H1 (cell line): ENCODE results near the gene CLN6. TPM values are rescaled to one million over a fixed set of nuclear protein-coding genes. Genes with fewer than 3 reads are reported as not detected.

ENCODE experiments used
- CTCF ChIA-PET: fragments of 300-600 bp; sonication (Branson Sonifier 250); formaldehyde crosslinking; loops from one replicate; lab custom pipeline; 2021; ENCODE audit not compliant: partially characterized antibody; lab: Charles Lee
- POLR2A ChIA-PET: fragments of 300-600 bp; sonication (Branson Sonifier 250); formaldehyde crosslinking; loops from one replicate; lab custom pipeline; 2021; ENCODE audit warnings: inconsistent platforms; ENCODE audit not compliant: partially characterized antibody; lab: Charles Lee
- DNase-seq, 2 experiments: peaks; one replicate each; pipeline versions ENCODE4 v3.0.0 to v3.0.0-alpha.2; 2010 to 2022; ENCODE audit warnings: low spot score in 2 of 2, low read depth in 1 of 2, mixed read lengths in 1 of 2
- FAIRE-seq: peaks from 2 replicates; lab custom pipeline; 2011; peaks lifted over from hg19 to GRCh38; lab: Jason Lieb, UNC
- H2AFZ ChIP-seq: 2 replicates; pipeline ENCODE4 v1.8.1; 2012; ENCODE audit warnings: low read length, inconsistent platforms
- H2AK5ac ChIP-seq: 2 replicates; pipeline ENCODE4 v1.6.1; 2013; ENCODE audit warnings: low read depth, low read length
- H2BK120ac ChIP-seq: replicated peaks from 2 replicates; pipeline ENCODE3; 2013; ENCODE audit warnings: low read depth, low read length, inconsistent platforms
- H2BK12ac ChIP-seq: 2 replicates; pipeline ENCODE4 v1.6.1; 2013; ENCODE audit warnings: low read depth, low read length
- H2BK15ac ChIP-seq: 2 replicates; pipeline ENCODE4 v1.6.1; 2013; ENCODE audit warnings: low read length
- H2BK20ac ChIP-seq: 2 replicates; pipeline ENCODE4 v1.6.1; 2013; ENCODE audit warnings: low read length
- H2BK5ac ChIP-seq: 2 replicates; pipeline ENCODE4 v1.6.1; 2013; ENCODE audit warnings: low read depth, low read length
- H3K14ac ChIP-seq: 2 replicates; pipeline ENCODE4 v1.6.1; 2013; ENCODE audit warnings: inconsistent platforms; ENCODE audit not compliant: insufficient read length
- H3K18ac ChIP-seq: 2 replicates; pipeline ENCODE4 v1.6.1; 2013; ENCODE audit warnings: low read length; ENCODE audit errors: extremely low read depth
- H3K23ac ChIP-seq: 2 replicates; pipeline ENCODE4 v1.6.1; 2013; ENCODE audit warnings: inconsistent platforms; ENCODE audit not compliant: insufficient read length
- H3K23me2 ChIP-seq: 2 replicates; pipeline ENCODE4 v1.6.1; 2013; ENCODE audit warnings: low read depth, low read length
- H3K27ac ChIP-seq: 2 replicates; pipeline ENCODE4 v1.6.1; 2011; ENCODE audit warnings: low read depth, low read length, inconsistent platforms
- H3K27me3 ChIP-seq, 4 experiments: replicated peaks in 1 of 4; 1 replicate in 1 of 4; 2 replicates in 3 of 4; pipeline versions ENCODE4 v1.6.1 to v1.8.1; 2011 to 2013; ENCODE audit warnings: low read length in 3 of 4, mild to moderate bottlenecking in 3 of 4, inconsistent platforms in 2 of 4, mixed read lengths in 2 of 4, moderate library complexity in 1 of 4; ENCODE audit not compliant: control insufficient read depth in 3 of 4, insufficient read depth in 3 of 4; ENCODE audit errors: extremely low read depth in 1 of 4
- H3K36me3 ChIP-seq, 4 experiments: 2 replicates each; pipeline versions ENCODE4 v1.6.1 to v1.8.1; 2011 to 2013; ENCODE audit warnings: mild to moderate bottlenecking in 4 of 4, low read length in 3 of 4, moderate library complexity in 2 of 4, control low read depth in 1 of 4, inconsistent platforms in 1 of 4; ENCODE audit not compliant: insufficient read depth in 4 of 4, control insufficient read depth in 2 of 4
- H3K4ac ChIP-seq: replicated peaks from 2 replicates; pipeline ENCODE3; 2013; ENCODE audit warnings: low read length, low read depth, mixed read lengths, inconsistent platforms; ENCODE audit not compliant: insufficient read length
- H3K4me1 ChIP-seq, 4 experiments: replicated peaks in 1 of 4; 1 replicate in 1 of 4; 2 replicates in 3 of 4; pipeline versions ENCODE4 v1.6.1 to v1.8.1; 2011 to 2013; ENCODE audit warnings: low read length in 3 of 4, inconsistent platforms in 2 of 4, mixed read lengths in 1 of 4; ENCODE audit not compliant: insufficient read depth in 4 of 4, control insufficient read depth in 3 of 4
- H3K4me2 ChIP-seq, 2 experiments: 2 replicates each; pipeline versions ENCODE4 v1.6.1 to v1.8.1; 2011 to 2013; ENCODE audit warnings: low read depth in 2 of 2, low read length in 2 of 2, control low read depth in 1 of 2, inconsistent platforms in 1 of 2, mild to moderate bottlenecking in 1 of 2; ENCODE audit not compliant: insufficient read depth in 1 of 2
- H3K4me3 ChIP-seq, 4 experiments: fragments of 200-600, 300-600 bp in 1 of 4; sonication (generic), shearing (Covaris generic), sonication (Bioruptor Twin) in 1 of 4; 2 replicates each; pipeline versions ENCODE4 v1.5.1 to v1.8.1; 2011 to 2016; ENCODE audit warnings: low read length in 4 of 4, low read depth in 3 of 4, control low read depth in 2 of 4, inconsistent platforms in 2 of 4, mild to moderate bottlenecking in 2 of 4, mixed read lengths in 1 of 4, moderate library complexity in 1 of 4; ENCODE audit not compliant: insufficient read depth in 2 of 4; ENCODE audit errors: extremely low read depth in 1 of 4
- H3K56ac ChIP-seq: replicated peaks from 2 replicates; pipeline ENCODE3; 2013; ENCODE audit warnings: low read depth, mild to moderate bottlenecking, mixed read lengths, low read length, inconsistent platforms; ENCODE audit not compliant: insufficient read length
- H3K79me1 ChIP-seq: 2 replicates; pipeline ENCODE4 v1.6.1; 2013; ENCODE audit warnings: low read depth, low read length, control low read depth
- H3K79me2 ChIP-seq, 2 experiments: 2 replicates each; pipeline versions ENCODE4 v1.6.1 to v1.8.1; 2012 to 2013; ENCODE audit warnings: low read length in 2 of 2, mild to moderate bottlenecking in 2 of 2, inconsistent platforms in 1 of 2; ENCODE audit not compliant: insufficient read depth in 2 of 2, control insufficient read depth in 1 of 2
- H3K9ac ChIP-seq, 4 experiments: replicated peaks in 1 of 4; 1 replicate in 1 of 4; 2 replicates in 3 of 4; pipeline versions ENCODE4 v1.6.1 to v1.8.1; 2011 to 2013; ENCODE audit warnings: low read depth in 3 of 4, low read length in 3 of 4, control low read depth in 2 of 4, mild to moderate bottlenecking in 2 of 4, moderate library complexity in 2 of 4, inconsistent platforms in 1 of 4; ENCODE audit errors: extremely low read depth in 1 of 4
- H3K9me3 ChIP-seq, 2 experiments: 2 replicates each; pipeline versions ENCODE4 v1.6.1 to v1.8.1; 2012 to 2013; ENCODE audit warnings: mild to moderate bottlenecking in 2 of 2, moderate library complexity in 2 of 2, control low read depth in 1 of 2, inconsistent platforms in 1 of 2, low read depth in 1 of 2, low read length in 1 of 2, mixed read lengths in 1 of 2; ENCODE audit not compliant: insufficient read depth in 2 of 2
- H4K20me1 ChIP-seq, 2 experiments: replicated peaks in 1 of 2; 2 replicates each; pipeline versions ENCODE3 to v1.8.1; 2011 to 2013; ENCODE audit warnings: inconsistent platforms in 2 of 2, low read length in 2 of 2, mild to moderate bottlenecking in 1 of 2; ENCODE audit not compliant: insufficient read depth in 2 of 2, control insufficient read depth in 1 of 2
- H4K5ac ChIP-seq: 2 replicates; pipeline ENCODE4 v1.6.1; 2013; ENCODE audit warnings: low read length, low read depth, mixed read lengths, inconsistent platforms; ENCODE audit not compliant: insufficient read length
- H4K8ac ChIP-seq: 2 replicates; pipeline ENCODE4 v1.8.0; 2013; ENCODE audit warnings: mild to moderate bottlenecking, moderate library complexity, low read length, inconsistent platforms; ENCODE audit not compliant: insufficient read depth; ENCODE audit errors: extremely low read depth
- H4K91ac ChIP-seq: replicated peaks from 2 replicates; pipeline ENCODE3; 2013; ENCODE audit warnings: low read length, mixed read lengths, inconsistent platforms; ENCODE audit not compliant: insufficient read length
- ASH2L ChIP-seq: fragments of 200-600, 300-600 bp; sonication (generic); IDR thresholded peaks from one replicate; pipeline ENCODE4 v1.7.1; 2017; ENCODE audit warnings: low read length
- CEBPB ChIP-seq: IDR thresholded peaks from 2 replicates; pipeline ENCODE4 v1.6.1; 2012; ENCODE audit warnings: low read depth, low read length
- EGR1 ChIP-seq: IDR thresholded peaks from 2 replicates; pipeline ENCODE4 v1.6.1; 2011; ENCODE audit warnings: low read depth, low read length, borderline replicate concordance
- EZH2 ChIP-seq: fragments of 200-600 bp; sonication (generic); IDR thresholded peaks from 2 replicates; pipeline ENCODE4 v1.7.1; 2012; ENCODE audit warnings: low read depth, mild to moderate bottlenecking, moderate library complexity, low read length, inconsistent platforms; ENCODE audit not compliant: severe bottlenecking
- FOSL1 ChIP-seq: IDR thresholded peaks from 2 replicates; pipeline ENCODE4 v1.6.1; 2011; ENCODE audit warnings: mild to moderate bottlenecking, low read depth, low read length, moderate library complexity; ENCODE audit not compliant: insufficient read depth
- KDM1A ChIP-seq: fragments of 200-600, 300-600 bp; sonication (generic); IDR thresholded peaks from 2 replicates; pipeline ENCODE4 v1.7.1; 2016; ENCODE audit warnings: mild to moderate bottlenecking, low read length, borderline replicate concordance
- RNF2 ChIP-seq: fragments of 200-900, 300-1000 bp; sonication (generic); IDR thresholded peaks from 2 replicates; pipeline ENCODE4 v1.7.1; 2016; ENCODE audit warnings: borderline replicate concordance, low read depth, mild to moderate bottlenecking, antibody characterized with exemption, low read length; ENCODE audit not compliant: poor library complexity, severe bottlenecking; ENCODE audit errors: missing control alignments
- SRF ChIP-seq: IDR thresholded peaks from 2 replicates; pipeline ENCODE4 v1.6.1; 2011; ENCODE audit warnings: mild to moderate bottlenecking, low read depth, low read length, moderate library complexity
- SUZ12 ChIP-seq: fragments of 200-600 bp; sonication (generic); IDR thresholded peaks from 2 replicates; pipeline ENCODE4 v1.6.1; 2012; ENCODE audit warnings: mild to moderate bottlenecking, inconsistent platforms, low read length, moderate library complexity, mixed read lengths
- YY1 ChIP-seq: IDR thresholded peaks from 2 replicates; pipeline ENCODE4 v1.6.1; 2011; ENCODE audit warnings: low read depth, mild to moderate bottlenecking, low read length
- WGBS, 2 experiments: shearing (Covaris generic) in 1 of 2; methylation state at CpG; one replicate each; pipeline versions ENCODE4 v1.1.6 to v1.1.7; 2013 to 2015; ENCODE audit warnings: low lambda C conversion rate in 2 of 2, mixed read lengths in 2 of 2, inconsistent platforms in 1 of 2, low coverage in 1 of 2, missing lambda C conversion rate in 1 of 2; ENCODE audit not compliant: insufficient replicate concordance in 2 of 2, insufficient coverage in 1 of 2, insufficient read length in 1 of 2; ENCODE audit errors: extremely low coverage in 1 of 2, missing lambda C conversion rate in 1 of 2; 5-methylcytosine and 5-hydroxymethylcytosine counted together
- polyA plus RNA-seq, 7 experiments: library from polyadenylated mRNA; depleted of rRNA in 3 of 7; stranded (reverse) in 5 of 7; unstranded in 2 of 7; fragments of >200 nt in 5 of 7; fragments of 200-250 nt in 2 of 7; gene quantifications; 1 replicate in 5 of 7; 2 replicates in 1 of 7; 4 replicates in 1 of 7; pipeline versions ENCODE4 v1.2.1 to v1.2.3, GENCODE V29; 2011 to 2013; ENCODE audit warnings: missing spikeins in 2 of 7, mixed read lengths in 2 of 7
- total RNA-seq: library from RNA; stranded (reverse); fragmentation: NEBNext Ultra II Directional; extraction: Animal tissue kit (Norgen Biotek cat#: 25700); gene quantifications from 2 replicates; pipeline ENCODE4 v1.2.1, GENCODE V29; 2021
- TF ChIP-seq, protein P1 (sequence below): IDR thresholded peaks from 2 replicates; pipeline ENCODE4 v1.6.1; 2011; ENCODE audit warnings: low read depth, mild to moderate bottlenecking, low read length; ENCODE audit not compliant: insufficient read depth

Gene CLN6
- total and polyA plus RNA-seq, 2 of the 8 experiments (the other 6 are each of a cell fraction or from before 2014, with no cell fraction given): 60.0 to 137 TPM

DNA sequence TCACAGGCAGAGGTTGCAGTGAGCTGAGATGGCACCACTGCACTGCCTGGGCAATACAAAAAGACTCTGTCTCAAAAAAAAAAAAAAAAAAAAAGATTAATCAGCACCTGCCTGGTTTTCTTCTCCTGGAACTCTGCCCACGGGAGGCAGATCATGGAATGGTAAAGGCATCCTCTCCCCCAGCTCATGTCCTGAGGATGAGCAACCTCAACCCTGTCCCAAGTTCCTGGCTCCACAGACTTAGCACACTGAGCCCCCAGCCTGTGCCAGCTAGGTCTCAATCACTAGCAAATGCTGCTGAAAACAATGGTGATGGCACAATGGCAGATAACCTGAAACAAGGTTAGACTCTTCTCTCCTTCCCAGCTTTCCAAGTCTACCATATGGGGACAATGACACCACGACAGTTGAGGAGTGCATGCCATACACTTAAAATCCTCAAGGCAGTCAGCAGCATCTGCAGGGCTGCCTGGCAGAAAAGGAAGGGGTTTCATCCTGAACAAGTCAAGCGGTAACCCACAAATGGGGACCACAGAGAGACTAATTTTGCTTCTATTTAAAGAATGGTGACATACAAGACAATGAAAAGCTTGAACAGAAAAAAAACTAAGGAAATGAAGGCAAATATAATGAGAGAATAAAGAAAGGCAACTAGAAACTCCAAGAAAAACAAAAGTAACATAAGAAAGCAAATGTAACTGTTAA, 4.8 kb downstream of the CLN6 start:
- Histone ChIP-seq H2BK5ac (no peak overlapping the region), H2AK5ac (0 out of 2 replicates have a peak overlapping the region, but pooled peaks have one; percentile 75), H2AFZ (no peak overlapping the region), H3K79me2 (peaks cover 33 to 71% of the 10 kb centered on the region in 2 experiments), H2BK120ac (peak overlapping the region; percentile 19), H3K56ac (no peak overlapping the region), H2BK12ac (no peak overlapping the region), H3K23me2 (peaks cover 9% of the 10 kb centered on the region; the same call in 1 of the 2 replicates), H3K4me3 (no peak overlapping the region), H3K18ac (no peak overlapping the region), H3K79me1 (peaks cover 33% of the 10 kb centered on the region), H4K91ac (no peak overlapping the region), H3K27ac (no peak overlapping the region), H3K4me2 (no peak overlapping the region), H3K9me3 (peaks cover 0 to 15% of the 10 kb centered on the region in 2 experiments; a peak in 2 of 4 replicates), H3K36me3 (peaks cover 0 to 16% (median 4%) of the 10 kb centered on the region in 4 experiments; a peak in 4 of 8 replicates), H3K9ac (no peak overlapping the region; a peak in 1 of 7 replicates), H2BK20ac (no peak overlapping the region), H4K8ac (no peak overlapping the region), H4K20me1 (peaks cover 4 to 11% of the 10 kb centered on the region in 2 experiments), H3K4me1 (peaks cover 6 to 9% (median 7%) of the 10 kb centered on the region in 4 experiments), H3K23ac (no peak overlapping the region), H4K5ac (no peak overlapping the region), H3K4ac (no peak overlapping the region), H3K27me3 (no peaks in the 10 kb centered on the region), H2BK15ac (no peak overlapping the region), H3K14ac (no peak overlapping the region)
- CTCF ChIA-PET: interaction anchor here (0.7 to 2.1 kb wide), 3 partner anchors 13 to 338 kb away, joined by 3 to 7 read pairs (median 3); no protein-coding TSS in a partner anchor
- POLR2A ChIA-PET: interaction anchor here (1.3 to 2.3 kb wide), 5 partner anchors 10 to 117 kb away, joined by 3 to 11 read pairs (median 5); no protein-coding TSS in a partner anchor
- 78% methylated on average over 3 of the region's 3 CpGs; no CpG with 5 or more reads in 1 of the 2 experiments for WGBS, 2 experiments
- no peak for FAIRE-seq
- DNase-seq: peak in 1 of 2 experiments; percentile 29
- TF ChIP-seq SRF (no peak), SUZ12 (no peak), FOSL1 (no peak), KDM1A (no peak), CEBPB (no peak), YY1 (no peak), EZH2 (no peak), RNF2 (no peak), EGR1 (no peak), ASH2L (no peak)
- TF ChIP-seq, protein P1, sequence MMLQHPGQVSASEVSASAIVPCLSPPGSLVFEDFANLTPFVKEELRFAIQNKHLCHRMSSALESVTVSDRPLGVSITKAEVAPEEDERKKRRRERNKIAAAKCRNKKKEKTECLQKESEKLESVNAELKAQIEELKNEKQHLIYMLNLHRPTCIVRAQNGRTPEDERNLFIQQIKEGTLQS: no peak
